HepG2 (cell line): ENCODE data around the gene U2AF2. TPM values are rescaled to one million over a fixed set of nuclear protein-coding genes. Genes with fewer than 3 reads are reported as not detected.

Source experiments
- ATRX ChIP-seq: sonication (generic); formaldehyde crosslinking; IDR thresholded peaks from 2 replicates; pipeline ENCODE4 v1.4.0; 2020; ENCODE audit warnings: missing genetic modification reagents, borderline replicate concordance
- CEBPG ChIP-seq: IDR thresholded peaks from 2 replicates; pipeline ENCODE4 v1.6.1; 2016
- DRAP1 ChIP-seq: IDR thresholded peaks from 2 replicates; pipeline ENCODE4 v1.6.1; 2016; ENCODE audit warnings: missing genetic modification reagents, missing compliant biosample characterization
- ETS1 ChIP-seq: sonication (generic); formaldehyde crosslinking; IDR thresholded peaks from 2 replicates; pipeline ENCODE4 v1.4.0; 2020; ENCODE audit warnings: missing genetic modification reagents
- FOXP4 ChIP-seq: sonication (generic); formaldehyde crosslinking; IDR thresholded peaks from 2 replicates; pipeline ENCODE4 v1.4.0; 2020; ENCODE audit warnings: missing genetic modification reagents
- KAT8 ChIP-seq: IDR thresholded peaks from 2 replicates; pipeline ENCODE4 v1.6.1; 2016; ENCODE audit warnings: missing genetic modification reagents, missing compliant biosample characterization
- KMT2A ChIP-seq: sonication (generic); formaldehyde crosslinking; IDR thresholded peaks from 2 replicates; pipeline ENCODE4 v1.4.0; 2020; ENCODE audit warnings: missing genetic modification reagents
- MZF1 ChIP-seq: sonication (generic); formaldehyde crosslinking; IDR thresholded peaks from 2 replicates; pipeline ENCODE4 v1.8.1; 2023; ENCODE audit warnings: mild to moderate bottlenecking, missing genetic modification reagents, borderline replicate concordance
- NFYC ChIP-seq: IDR thresholded peaks from 2 replicates; pipeline ENCODE4 v1.6.1; 2016; ENCODE audit warnings: missing genetic modification reagents, missing compliant biosample characterization
- PHF5A ChIP-seq: IDR thresholded peaks from one replicate; pipeline ENCODE4 v1.6.1; 2018; ENCODE audit warnings: low read depth, missing genetic modification reagents; ENCODE audit not compliant: unreplicated experiment
- PLSCR1 ChIP-seq: sonication (generic); formaldehyde crosslinking; IDR thresholded peaks from 2 replicates; pipeline ENCODE4 v1.5.0; 2020; ENCODE audit warnings: missing genetic modification reagents, mild to moderate bottlenecking, borderline replicate concordance
- PREB ChIP-seq: sonication (generic); formaldehyde crosslinking; IDR thresholded peaks from 2 replicates; pipeline ENCODE4 v1.4.0; 2020; ENCODE audit warnings: missing genetic modification reagents
- SETDB1 ChIP-seq: sonication (generic); formaldehyde crosslinking; IDR thresholded peaks from 2 replicates; pipeline ENCODE4 v1.5.1; 2020; ENCODE audit warnings: missing genetic modification reagents, mild to moderate bottlenecking, borderline replicate concordance
- SRF ChIP-seq: IDR thresholded peaks from 2 replicates; pipeline ENCODE4 v1.6.1; 2011; ENCODE audit warnings: mild to moderate bottlenecking, low read depth, low read length, moderate library complexity
- TOE1 ChIP-seq: sonication (generic); formaldehyde crosslinking; IDR thresholded peaks from 2 replicates; pipeline ENCODE4 v1.4.0; 2020; ENCODE audit warnings: mild to moderate bottlenecking, missing genetic modification reagents
- ZC3H13 ChIP-seq: sonication (generic); formaldehyde crosslinking; IDR thresholded peaks from 2 replicates; pipeline ENCODE4 v1.8.1; 2023; ENCODE audit warnings: mild to moderate bottlenecking, missing genetic modification reagents, moderate library complexity
- ZFAT ChIP-seq: sonication (generic); formaldehyde crosslinking; conservative IDR thresholded peaks from 2 replicates; pipeline ENCODE4 v1.8.1; 2023; ENCODE audit warnings: missing genetic modification reagents, inconsistent platforms
- ZFP41 ChIP-seq: sonication (generic); formaldehyde crosslinking; IDR thresholded peaks from 2 replicates; pipeline ENCODE4 v1.4.0; 2020; ENCODE audit warnings: mild to moderate bottlenecking, missing genetic modification reagents, borderline replicate concordance
- ZNF101 ChIP-seq: sonication (generic); formaldehyde crosslinking; IDR thresholded peaks from 2 replicates; pipeline ENCODE4 v1.4.0; 2020; ENCODE audit warnings: mild to moderate bottlenecking, low read depth, missing genetic modification reagents, borderline replicate concordance
- ZNF558 ChIP-seq: sonication (generic); formaldehyde crosslinking; IDR thresholded peaks from 2 replicates; pipeline ENCODE4 v1.9.0; 2022; ENCODE audit warnings: mild to moderate bottlenecking, missing genetic modification reagents, borderline replicate concordance
- ZNF562 ChIP-seq: sonication (generic); formaldehyde crosslinking; IDR thresholded peaks from 2 replicates; pipeline ENCODE4 v1.8.0; 2022; ENCODE audit warnings: missing genetic modification reagents, borderline replicate concordance
- ZNF660 ChIP-seq: sonication (generic); formaldehyde crosslinking; IDR thresholded peaks from 2 replicates; pipeline ENCODE4 v1.5.1; 2020; ENCODE audit warnings: mild to moderate bottlenecking, low read depth, missing genetic modification reagents, borderline replicate concordance
- ZNF713 ChIP-seq: sonication (generic); formaldehyde crosslinking; IDR thresholded peaks from 2 replicates; pipeline ENCODE4 v1.4.0; 2020; ENCODE audit warnings: mild to moderate bottlenecking, missing genetic modification reagents
- ZNF781 ChIP-seq: sonication (generic); formaldehyde crosslinking; IDR thresholded peaks from 2 replicates; pipeline ENCODE4 v1.5.1; 2020; ENCODE audit warnings: borderline replicate concordance, mild to moderate bottlenecking, missing genetic modification reagents; ENCODE audit errors: not compliant biosample characterization
- ZNF83 ChIP-seq: sonication (generic); formaldehyde crosslinking; IDR thresholded peaks from 2 replicates; pipeline ENCODE4 v1.4.0; 2020; ENCODE audit warnings: missing genetic modification reagents, mild to moderate bottlenecking, borderline replicate concordance
- polyA plus RNA-seq, 8 experiments: library from polyadenylated mRNA; depleted of rRNA in 3 of 8; stranded (reverse) in 7 of 8; unstranded in 1 of 8; fragments of >200 nt; fragmentation: Illumina TruSeq in 4 of 8; extraction: Trizol in 4 of 8; gene quantifications; 2 replicates each; pipeline versions ENCODE4 v1.2.1 to v1.2.3, GENCODE V29; 2011 to 2016; ENCODE audit warnings: low read depth in 4 of 8, missing spikeins in 1 of 8, mixed read lengths in 1 of 8; ENCODE audit not compliant: insufficient read depth in 1 of 8
- total RNA-seq, 5 experiments: library from RNA; depleted of rRNA; stranded (reverse); fragments of >200 nt; fragmentation: Illumina TruSeq; extraction: Trizol; gene quantifications; 2 replicates each; pipeline ENCODE4 v1.2.3, GENCODE V29; 2016; ENCODE audit warnings: low read depth in 1 of 5

U2AF2 gene
- total and polyA plus RNA-seq, 2 of the 13 experiments (the other 11 are each of a cell fraction or from before 2014, with no cell fraction given) = 84.3 to 124 TPM

- TF ChIP-seq ETS1 (CRISPR knock-in tag) (no peak), CEBPG (CRISPR knock-in tag) (no peak), PREB (CRISPR knock-in tag) (0 out of 2 replicates have a peak, but pooled peaks have one; percentile 50), ZFAT (no peak), TOE1 (CRISPR knock-in tag) (no peak), MZF1 (CRISPR knock-in tag) (no peak), ZNF83 (CRISPR knock-in tag) (no peak), KAT8 (CRISPR knock-in tag) (peak; percentile 69), PHF5A (CRISPR knock-in tag) (no peak), SETDB1 (CRISPR knock-in tag) (no peak), DRAP1 (CRISPR knock-in tag) (no peak), ZNF101 (CRISPR knock-in tag) (no peak), ZNF713 (no peak), ZC3H13 (CRISPR knock-in tag) (peak; percentile 98), ZNF660 (CRISPR knock-in tag) (no peak), PLSCR1 (CRISPR knock-in tag) (no peak), SRF (no peak), FOXP4 (no peak; the same call in 1 of the 2 replicates), ZNF781 (CRISPR knock-in tag) (no peak), NFYC (CRISPR knock-in tag) (no peak), KMT2A (CRISPR knock-in tag) (peak; percentile 37; the same call in 1 of the 2 replicates), ATRX (no peak), ZNF562 (CRISPR knock-in tag) (no peak), ZFP41 (CRISPR knock-in tag) (peak; percentile 11; the same call in 1 of the 2 replicates), ZNF558 (CRISPR knock-in tag) (peak; percentile 73; the same call in 1 of the 2 replicates)
Observed at GRCh38 chr19:55654868-55655647, at the start of gene U2AF2 (continued).
